Neural progenitor cell (in vitro differentiated cells): ENCODE measurements around the gene OS9.

Source experiments
- CTCF ChIP-seq: fragments of 200-600 bp; sonication (generic); IDR thresholded peaks from 2 replicates; pipeline ENCODE4 v1.5.1; 2017; ENCODE audit warnings: antibody characterized with exemption, mild to moderate bottlenecking
- EZH2phosphoT487 ChIP-seq: fragments of 200-600 bp; sonication (generic); IDR thresholded peaks from 2 replicates; pipeline ENCODE4 v1.6.1; 2017; ENCODE audit warnings: antibody characterized with exemption

- TF ChIP-seq CTCF (no peak), EZH2phosphoT487 (no peak)
Measured at GRCh38 chr12:57713209-57713608, 19.3 kb downstream of the OS9 start.
